Skin epidermis (tissue), 12 donors: ENCODE measurements around the gene DLX4.

Experiments
- H3K27ac ChIP-seq, 21 experiments: fragments of 200-600 bp; sonication (generic) in 11 of 21; one replicate each; pipeline ENCODE4 v1.5.0; 2020; ENCODE audit warnings: mild to moderate bottlenecking in 3 of 21, inconsistent platforms in 2 of 21, moderate library complexity in 2 of 21
- H3K4me3 ChIP-seq, 7 experiments: fragments of 200-600 bp; sonication (generic) in 2 of 7; one replicate each; pipeline ENCODE4 v1.5.0; 2020; ENCODE audit warnings: inconsistent platforms in 2 of 7, mild to moderate bottlenecking in 2 of 7, moderate library complexity in 1 of 7

DLX4 gene

DNA sequence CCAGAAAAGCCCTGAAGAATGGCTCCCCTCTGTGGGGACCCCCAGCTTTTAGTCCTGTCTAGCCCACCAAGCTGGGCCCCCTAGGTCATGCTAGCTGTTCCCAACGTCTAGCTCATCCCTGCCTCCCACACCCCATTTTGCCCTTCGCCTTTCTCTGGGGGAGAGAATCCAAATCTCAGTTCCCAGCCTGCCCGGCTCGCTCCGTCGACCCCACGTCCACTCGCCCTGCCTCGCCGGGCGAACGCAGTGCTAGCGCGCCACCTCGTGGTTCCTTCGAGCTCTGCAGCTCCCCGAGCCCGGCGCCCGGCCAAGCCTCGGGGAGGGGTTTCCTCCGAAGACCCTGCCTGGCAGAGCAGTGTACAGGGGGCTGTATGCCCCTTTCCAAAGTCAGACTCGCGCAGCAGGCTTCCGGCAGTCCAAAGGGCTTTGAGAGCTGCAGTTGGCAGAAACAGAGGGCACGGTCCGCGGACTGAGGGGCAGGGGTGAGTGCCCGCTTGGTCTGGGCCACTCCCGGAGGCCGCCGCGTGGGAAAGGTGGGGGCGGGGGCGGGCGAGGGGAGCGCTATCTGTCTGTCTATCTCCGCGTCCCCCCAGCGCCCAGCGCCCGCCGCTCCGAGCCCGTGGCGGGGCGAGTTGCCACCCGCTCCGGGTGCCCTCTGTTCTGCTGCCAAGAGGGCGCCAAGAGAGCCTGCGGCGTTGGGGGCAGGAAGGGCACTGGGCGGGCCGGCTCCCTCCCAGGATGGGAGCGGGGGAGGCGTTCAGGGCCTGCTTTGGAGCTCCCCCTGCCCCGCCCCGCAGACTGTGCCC lies 27.7 kb downstream of the DLX4 start:
- peak overlapping the region in 6 of 7 experiments; percentile 13 to 36 (median 26) for H3K4me3 ChIP-seq
- H3K27ac ChIP-seq = peak overlapping the region in 10 of 21 experiments; percentile 1 to 44 (median 16)

- Histone ChIP-seq H3K4me3 (peak overlapping the region in 1 of 7 experiments; percentile 36), H3K27ac (peak overlapping the region in 2 of 21 experiments; percentile 8 to 31)
Measured at GRCh38 chr17:49997301-49997650, 28.3 kb downstream of the DLX4 start.

DNA sequence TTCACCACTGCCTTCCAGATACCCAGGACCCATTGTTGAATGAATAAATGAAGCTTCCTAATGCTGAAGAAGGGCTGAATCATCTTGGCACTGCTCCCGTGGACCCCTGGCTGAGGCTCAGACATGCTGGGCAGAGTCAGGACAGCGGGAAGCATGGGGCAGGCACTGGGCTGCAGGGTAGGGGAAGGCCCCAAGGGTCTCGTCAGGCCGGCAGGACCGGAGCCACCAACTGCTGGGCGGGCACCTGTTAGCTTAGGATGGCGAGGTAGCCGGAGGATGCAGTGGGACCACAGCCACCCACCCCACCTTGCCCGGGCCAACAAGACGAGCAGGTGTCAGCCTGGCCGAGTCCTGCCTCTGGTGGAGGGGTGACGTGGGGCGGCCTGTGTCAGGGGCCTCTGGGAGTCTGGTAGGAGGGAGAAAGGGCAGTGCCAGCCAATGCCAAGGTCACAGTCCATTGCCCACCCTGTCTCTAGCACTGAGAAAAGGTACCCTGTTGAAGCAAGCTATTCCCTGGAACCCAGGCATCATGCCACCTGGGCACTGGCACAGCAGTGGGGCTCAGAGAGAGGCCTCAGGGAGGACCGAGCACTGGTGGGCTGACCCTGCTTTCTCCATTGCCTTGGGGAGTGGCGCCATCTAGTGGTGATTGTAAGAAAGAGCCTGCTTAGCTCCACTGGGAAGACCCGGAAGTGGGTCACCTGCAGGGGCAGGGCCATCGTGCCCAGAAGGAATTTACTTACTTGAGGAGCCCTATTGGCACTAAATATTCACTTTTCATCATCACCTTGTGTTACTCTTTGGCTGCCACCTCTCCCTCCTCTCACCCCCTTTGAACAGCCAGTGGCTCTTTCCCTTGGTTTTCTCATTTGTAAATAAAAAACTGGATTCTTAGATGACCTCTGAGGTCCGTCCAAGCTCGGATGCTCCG lies 29.0 kb downstream of the DLX4 start:
- Histone ChIP-seq H3K4me3 (no peak overlapping the region), H3K27ac (no peak overlapping the region)

- Histone ChIP-seq H3K27ac (no peak overlapping the region), H3K4me3 (no peak overlapping the region)
Measured at GRCh38 chr17:49998836-49999511, 30.0 kb downstream of the DLX4 start.

- Histone ChIP-seq H3K27ac (no peak overlapping the region), H3K4me3 (no peak overlapping the region)
Measured at GRCh38 chr17:50003911-50004310, 34.9 kb downstream of the DLX4 start.

- Histone ChIP-seq H3K4me3 (no peak overlapping the region), H3K27ac (no peak overlapping the region)
Measured at GRCh38 chr17:50009282-50009681, 40.3 kb downstream of the DLX4 start.

DNA sequence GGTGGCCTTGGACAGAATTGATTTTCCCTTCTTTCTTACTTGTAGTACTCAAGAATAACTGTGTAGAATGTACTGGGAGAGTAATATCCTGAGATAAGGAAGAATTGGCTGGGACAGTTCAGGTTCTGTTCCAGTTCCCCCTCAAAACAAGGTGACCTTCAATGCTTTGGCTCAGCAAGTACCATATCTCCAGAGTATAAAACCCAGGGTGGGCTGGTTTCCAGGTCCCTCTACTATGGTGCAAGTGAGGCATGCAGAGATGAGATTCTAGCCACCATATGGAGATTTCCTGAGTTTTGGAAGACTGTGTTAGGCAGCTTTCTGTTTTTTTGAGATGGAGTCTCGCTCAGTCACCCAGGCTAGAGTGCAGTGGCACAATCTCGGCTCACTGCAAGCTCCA lies 44.1 kb downstream of the DLX4 start:
- H3K4me3 ChIP-seq = no peak overlapping the region
- H3K27ac ChIP-seq = no peak overlapping the region

GRCh38 chr17:50014471-50015088 lies 45.6 kb downstream of the DLX4 start:
- Histone ChIP-seq H3K4me3 (no peak overlapping the region), H3K27ac (no peak overlapping the region)

DNA sequence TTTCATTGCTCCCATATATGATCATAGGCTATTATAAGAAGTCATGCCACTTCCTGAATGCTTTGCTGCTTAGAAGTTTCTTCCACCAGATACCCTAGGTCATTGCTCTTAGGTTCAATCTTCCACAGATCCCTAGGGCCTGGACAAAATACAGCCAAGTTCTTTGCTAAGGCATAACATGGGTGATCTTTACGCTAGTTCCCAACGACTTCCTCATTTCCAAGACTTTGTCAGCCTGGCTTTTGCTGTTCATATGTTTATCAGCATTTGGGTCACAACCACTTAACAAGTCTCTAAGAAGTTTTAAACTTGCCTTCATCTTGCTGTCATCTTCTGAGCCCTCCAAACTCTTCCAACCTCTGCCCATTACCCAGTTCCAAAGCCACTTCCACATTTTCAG lies 46.2 kb downstream of the DLX4 start:
- Histone ChIP-seq H3K4me3 (no peak overlapping the region), H3K27ac (no peak overlapping the region)

DNA sequence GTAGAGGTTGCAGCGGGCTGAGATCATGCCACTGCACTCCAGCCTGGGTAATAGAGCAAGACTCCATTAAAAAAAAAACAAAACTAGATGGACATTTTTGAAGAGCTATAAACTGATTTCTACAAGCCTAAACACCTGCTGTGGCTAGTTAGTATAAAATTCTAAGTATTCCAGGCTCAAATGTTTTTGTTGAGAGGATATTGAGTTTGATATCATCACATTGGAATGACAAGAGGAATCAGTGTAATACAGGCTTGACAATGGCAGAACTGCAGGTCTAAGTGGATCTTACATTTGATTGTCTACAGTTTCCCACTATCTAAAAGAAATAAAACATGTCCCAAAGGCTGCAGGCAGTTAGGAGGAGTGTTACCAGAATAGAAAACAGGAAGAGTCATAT lies 49.9 kb downstream of the DLX4 start:
- H3K4me3 ChIP-seq = no peak overlapping the region
- no peak overlapping the region for H3K27ac ChIP-seq

GRCh38 chr17:50020841-50021599 lies 52.0 kb downstream of the DLX4 start:
- Histone ChIP-seq H3K27ac (no peak overlapping the region), H3K4me3 (no peak overlapping the region)

DNA sequence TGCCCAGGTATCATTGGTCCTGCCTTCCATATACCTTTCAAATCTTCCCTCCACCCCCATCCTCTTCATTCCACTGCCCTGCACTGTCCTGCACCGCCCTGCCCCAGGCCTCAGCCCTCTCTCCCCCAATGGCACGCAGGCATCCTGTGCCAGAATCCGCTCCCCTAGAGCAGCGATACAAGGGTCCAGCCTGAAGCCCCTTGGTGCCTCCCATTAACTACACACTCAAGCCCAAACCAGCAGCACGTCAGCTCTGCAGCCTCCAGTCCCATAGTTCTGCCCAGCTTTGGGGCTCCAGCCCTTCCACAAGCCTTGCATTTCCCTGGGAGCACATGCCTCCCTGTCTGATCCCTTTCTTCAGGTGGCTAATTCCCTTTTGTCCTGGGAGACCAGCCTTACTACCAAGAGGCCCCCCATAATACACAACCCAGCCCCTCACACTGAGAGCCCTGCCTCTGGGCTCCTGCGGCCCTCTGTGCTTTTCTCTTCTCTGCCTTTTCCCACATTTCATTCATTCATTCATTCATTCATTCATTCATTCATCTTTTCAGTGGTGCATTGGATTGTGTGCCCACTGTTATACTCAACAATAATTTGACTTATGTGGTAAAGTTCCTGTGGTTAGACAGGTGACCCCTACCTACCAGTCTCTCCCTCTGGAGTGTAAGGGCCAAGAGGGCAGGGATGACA lies 52.8 kb downstream of the DLX4 start:
- Histone ChIP-seq H3K4me3 (no peak overlapping the region), H3K27ac (no peak overlapping the region)

- H3K4me3 ChIP-seq = no peak overlapping the region
- no peak overlapping the region for H3K27ac ChIP-seq
Measured at GRCh38 chr17:50022463-50023130, 53.6 kb downstream of the DLX4 start.

GRCh38 chr17:50023520-50023919 lies 54.5 kb downstream of the DLX4 start:
- H3K27ac ChIP-seq = no peak overlapping the region
- no peak overlapping the region for H3K4me3 ChIP-seq
